ENCODE measurements around the gene IGSF21.

Gene IGSF21

GRCh38 chr1:18314399-18314798 lies 206.8 kb downstream of the IGSF21 start:
- Histone ChIP-seq H3K36me3 (ENCODE audit: control insufficient read depth, low read length) (no peaks in the 10 kb centered on the region), H3K27me3 (ENCODE audit: control insufficient read depth, low read length) (no peaks in the 10 kb centered on the region), H3K4me1 (ENCODE audit: control insufficient read depth, low read length) (no peaks in the 10 kb centered on the region), H3K4me2 (ENCODE audit: low read length) (no peak overlapping the region), H3K9me3 (ENCODE audit: control insufficient read depth, insufficient read depth, low read length) (no peaks in the 10 kb centered on the region), H3K9me2 (replicated peaks; ENCODE audit: control insufficient read depth, low read length) (no peaks in the 10 kb centered on the region), H3K4me3 (ENCODE audit: low read length) (no peak overlapping the region), H3F3A (ENCODE audit: control insufficient read depth, insufficient read depth) (no peaks in the 10 kb centered on the region), H3K79me2 (ENCODE audit: control insufficient read depth, low read length) (no peaks in the 10 kb centered on the region), H3K27ac (ENCODE audit: low read depth, low read length) (no peak overlapping the region), H4K20me1 (ENCODE audit: control insufficient read depth, insufficient read depth, low read depth, low read length) (no peaks in the 10 kb centered on the region)
- TF ChIP-seq CTCF (IDR thresholded peaks at IDR 0.05; ENCODE audit: low read depth, low read length, poor library complexity, severe bottlenecking) = no peak
- TF ChIP-seq EZH2phosphoT487 (IDR thresholded peaks at IDR 0.05; ENCODE audit: borderline replicate concordance, low read length) = no peak

- TF ChIP-seq CTCF (IDR thresholded peaks at IDR 0.05; ENCODE audit: low read depth, low read length, poor library complexity, severe bottlenecking) (no peak), EZH2phosphoT487 (IDR thresholded peaks at IDR 0.05; ENCODE audit: borderline replicate concordance, low read length) (no peak)
- H3K4me2 ChIP-seq (ENCODE audit: low read length) = no peak overlapping the region
These were observed 207.9 kb downstream of the IGSF21 start for GRCh38 chr1:18315449-18315848.

DNA sequence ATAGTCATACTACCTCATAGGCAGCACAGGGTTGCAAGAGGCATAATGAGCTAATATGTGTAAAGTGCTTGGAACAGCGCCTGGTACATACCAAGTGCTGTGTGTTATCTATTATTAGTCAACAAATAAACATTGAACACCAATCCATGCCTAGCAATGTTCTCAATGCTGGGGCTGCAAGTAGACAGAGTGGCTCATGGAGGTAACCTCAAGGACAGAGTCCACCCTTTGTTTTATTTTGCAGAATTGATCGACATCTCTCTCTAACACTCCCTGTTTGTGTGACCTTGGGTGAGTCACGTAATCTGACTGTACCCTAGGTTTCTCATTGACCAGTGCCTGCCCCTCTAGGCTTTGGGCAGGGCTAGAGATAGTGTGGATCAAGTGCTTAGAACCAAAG lies 209.2 kb downstream of the IGSF21 start:
- Histone ChIP-seq H3K9me3 (ENCODE audit: control insufficient read depth, insufficient read depth, low read length) (no peaks in the 10 kb centered on the region), H3K4me1 (ENCODE audit: control insufficient read depth, low read length) (no peaks in the 10 kb centered on the region), H3K4me2 (ENCODE audit: low read length) (no peak overlapping the region), H3F3A (ENCODE audit: control insufficient read depth, insufficient read depth) (no peaks in the 10 kb centered on the region), H3K27ac (ENCODE audit: low read depth, low read length) (no peak overlapping the region), H3K9me2 (replicated peaks; ENCODE audit: control insufficient read depth, low read length) (no peaks in the 10 kb centered on the region), H3K36me3 (ENCODE audit: control insufficient read depth, low read length) (no peaks in the 10 kb centered on the region), H4K20me1 (ENCODE audit: control insufficient read depth, insufficient read depth, low read depth, low read length) (no peaks in the 10 kb centered on the region), H3K27me3 (ENCODE audit: control insufficient read depth, low read length) (no peaks in the 10 kb centered on the region), H3K4me3 (ENCODE audit: low read length) (no peak overlapping the region), H3K79me2 (ENCODE audit: control insufficient read depth, low read length) (no peaks in the 10 kb centered on the region)
- TF ChIP-seq EZH2phosphoT487 (IDR thresholded peaks at IDR 0.05; ENCODE audit: borderline replicate concordance, low read length) (no peak), CTCF (IDR thresholded peaks at IDR 0.05; ENCODE audit: low read depth, low read length, poor library complexity, severe bottlenecking) (no peak)

More at GRCh38 chr1:18315449-18315848, 207.9 kb downstream of the IGSF21 start:
- Histone ChIP-seq H3K27me3 (ENCODE audit: control insufficient read depth, low read length) (no peaks in the 10 kb centered on the region), H3K4me3 (ENCODE audit: low read length) (no peak overlapping the region), H3F3A (ENCODE audit: control insufficient read depth, insufficient read depth) (no peaks in the 10 kb centered on the region), H3K36me3 (ENCODE audit: control insufficient read depth, low read length) (no peaks in the 10 kb centered on the region), H3K9me3 (ENCODE audit: control insufficient read depth, insufficient read depth, low read length) (no peaks in the 10 kb centered on the region), H3K9me2 (replicated peaks; ENCODE audit: control insufficient read depth, low read length) (no peaks in the 10 kb centered on the region), H4K20me1 (ENCODE audit: control insufficient read depth, insufficient read depth, low read depth, low read length) (no peaks in the 10 kb centered on the region), H3K4me1 (ENCODE audit: control insufficient read depth, low read length) (no peaks in the 10 kb centered on the region), H3K27ac (ENCODE audit: low read depth, low read length) (no peak overlapping the region), H3K79me2 (ENCODE audit: control insufficient read depth, low read length) (no peaks in the 10 kb centered on the region)

GRCh38 chr1:18319099-18319498 lies 211.5 kb downstream of the IGSF21 start:
- no peak for TF ChIP-seq CTCF (IDR thresholded peaks at IDR 0.05; ENCODE audit: low read depth, low read length, poor library complexity, severe bottlenecking)
- TF ChIP-seq EZH2phosphoT487 (IDR thresholded peaks at IDR 0.05; ENCODE audit: borderline replicate concordance, low read length) = no peak
- no peaks in the 10 kb centered on the region for H3K4me1 ChIP-seq (ENCODE audit: control insufficient read depth, low read length)
- H3K4me3 ChIP-seq (ENCODE audit: low read length) = no peak overlapping the region
- no peaks in the 10 kb centered on the region for H3K27me3 ChIP-seq (ENCODE audit: control insufficient read depth, low read length)
- no peaks in the 10 kb centered on the region for H3K79me2 ChIP-seq (ENCODE audit: control insufficient read depth, low read length)
- H3K27ac ChIP-seq (ENCODE audit: low read depth, low read length) = no peak overlapping the region
- H3K4me2 ChIP-seq (ENCODE audit: low read length) = no peak overlapping the region
- H3K9me2 ChIP-seq (replicated peaks; ENCODE audit: control insufficient read depth, low read length) = no peaks in the 10 kb centered on the region
- H3K36me3 ChIP-seq (ENCODE audit: control insufficient read depth, low read length) = no peaks in the 10 kb centered on the region
- H3K9me3 ChIP-seq (ENCODE audit: control insufficient read depth, insufficient read depth, low read length) = no peaks in the 10 kb centered on the region
- no peaks in the 10 kb centered on the region for H4K20me1 ChIP-seq (ENCODE audit: control insufficient read depth, insufficient read depth, low read depth, low read length)
- no peaks in the 10 kb centered on the region for H3F3A ChIP-seq (ENCODE audit: control insufficient read depth, insufficient read depth)
